Uterus (tissue), 2 donors: Measurements from ENCODE around the gene UBL5.

Experiments
- POLR2A ChIP-seq, 2 donors: fragments of 450-650 bp; IDR thresholded peaks; one replicate each; pipeline ENCODE4 v1.6.1; 2016; ENCODE audit warnings: antibody characterized with exemption in 2 of 2, mild to moderate bottlenecking in 1 of 2, moderate library complexity in 1 of 2
- TF ChIP-seq, protein P1 (sequence below), 4 experiments: fragments of 200-600 bp in 2 of 4; fragments of 450-650 bp in 2 of 4; sonication (generic) in 2 of 4; IDR thresholded peaks; one replicate each; pipeline ENCODE4 v1.5.1; 2016 to 2019; ENCODE audit warnings: antibody characterized with exemption in 4 of 4, mild to moderate bottlenecking in 2 of 4, moderate library complexity in 1 of 4

DNA sequence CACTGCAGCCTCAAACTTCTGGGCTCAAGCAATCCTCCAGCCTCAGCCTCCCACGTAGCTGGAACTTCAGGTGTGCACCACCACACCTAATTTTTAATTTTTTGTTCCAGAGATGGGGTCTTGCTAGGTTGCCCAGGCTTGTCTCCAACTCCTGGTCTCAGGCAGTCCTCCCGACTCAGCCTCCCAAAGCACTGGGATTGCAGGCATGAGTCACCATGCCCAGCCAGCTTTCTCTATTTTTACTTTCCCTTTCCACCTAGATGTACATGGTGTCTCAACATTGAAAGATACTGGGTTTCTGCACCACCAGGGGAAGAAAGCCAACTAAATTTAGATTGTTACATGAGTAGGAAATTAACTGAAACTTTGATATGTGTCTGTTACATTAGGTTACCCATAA, 45.4 kb upstream of the UBL5 start:
- no peak for TF ChIP-seq POLR2A (IDR thresholded peaks at IDR 0.05)
- TF ChIP-seq, protein P1, sequence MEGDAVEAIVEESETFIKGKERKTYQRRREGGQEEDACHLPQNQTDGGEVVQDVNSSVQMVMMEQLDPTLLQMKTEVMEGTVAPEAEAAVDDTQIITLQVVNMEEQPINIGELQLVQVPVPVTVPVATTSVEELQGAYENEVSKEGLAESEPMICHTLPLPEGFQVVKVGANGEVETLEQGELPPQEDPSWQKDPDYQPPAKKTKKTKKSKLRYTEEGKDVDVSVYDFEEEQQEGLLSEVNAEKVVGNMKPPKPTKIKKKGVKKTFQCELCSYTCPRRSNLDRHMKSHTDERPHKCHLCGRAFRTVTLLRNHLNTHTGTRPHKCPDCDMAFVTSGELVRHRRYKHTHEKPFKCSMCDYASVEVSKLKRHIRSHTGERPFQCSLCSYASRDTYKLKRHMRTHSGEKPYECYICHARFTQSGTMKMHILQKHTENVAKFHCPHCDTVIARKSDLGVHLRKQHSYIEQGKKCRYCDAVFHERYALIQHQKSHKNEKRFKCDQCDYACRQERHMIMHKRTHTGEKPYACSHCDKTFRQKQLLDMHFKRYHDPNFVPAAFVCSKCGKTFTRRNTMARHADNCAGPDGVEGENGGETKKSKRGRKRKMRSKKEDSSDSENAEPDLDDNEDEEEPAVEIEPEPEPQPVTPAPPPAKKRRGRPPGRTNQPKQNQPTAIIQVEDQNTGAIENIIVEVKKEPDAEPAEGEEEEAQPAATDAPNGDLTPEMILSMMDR (IDR thresholded peaks at IDR 0.05), result no peak
